Measurements from ENCODE around the gene TPT1.
"Not testable (repeated sequence)": the region's sequence is repeated elsewhere in the genome, so short reads cannot be mapped to it uniquely, and the experiment has no call there.

DNA sequence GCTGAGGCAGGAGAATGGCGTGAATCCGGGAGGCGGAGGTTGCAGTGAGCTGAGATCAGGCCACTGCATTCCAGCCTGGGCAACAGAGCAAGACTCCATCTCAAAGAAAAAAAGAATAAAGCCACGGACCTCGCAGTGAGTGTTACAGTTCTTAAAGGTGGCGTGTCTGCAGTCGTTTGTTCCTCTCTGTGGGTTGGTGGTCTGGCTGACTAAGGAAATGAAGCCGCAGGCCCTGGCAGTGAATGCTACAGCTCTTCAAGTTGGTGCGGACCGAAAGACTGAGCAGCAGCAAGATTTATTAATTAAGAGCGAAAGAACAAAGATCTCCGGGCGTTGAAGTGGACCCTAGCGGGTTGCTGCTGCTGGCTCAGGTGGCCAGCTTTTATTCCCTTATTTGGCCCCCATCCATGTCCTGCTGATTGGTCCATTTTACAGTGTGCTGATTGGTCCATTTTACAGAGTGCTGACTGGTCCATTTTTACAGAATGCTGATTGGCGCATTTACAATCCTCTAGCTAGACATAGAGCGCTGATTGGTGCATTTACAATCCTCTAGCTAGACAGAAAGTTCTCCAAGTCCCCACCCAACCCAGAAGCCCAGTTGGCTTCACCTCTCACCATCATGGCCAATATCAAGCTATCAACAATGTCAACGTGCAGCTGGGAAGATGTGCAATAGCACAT, 46.1 kb upstream of the TPT1 start:
- TF ChIP-seq ZNF610 (tag by site-specific recombination; IDR thresholded peaks at IDR 0.05; ENCODE audit: borderline replicate concordance); ZNF416 (tag by site-specific recombination; IDR thresholded peaks at IDR 0.05); YY1 (tag by site-specific recombination; IDR thresholded peaks at IDR 0.05); ZBTB21 (tag by site-specific recombination; IDR thresholded peaks at IDR 0.05); ZNF10 (tag by site-specific recombination; IDR thresholded peaks at IDR 0.05); ZNF677 (tag by site-specific recombination; IDR thresholded peaks at IDR 0.05); KLF8 (tag by site-specific recombination; IDR thresholded peaks at IDR 0.05); ZNF248 (tag by site-specific recombination; IDR thresholded peaks at IDR 0.05); ZNF19 (tag by site-specific recombination; IDR thresholded peaks at IDR 0.05; ENCODE audit: low read depth): not testable (repeated sequence)
- TF ChIP-seq, protein P1, sequence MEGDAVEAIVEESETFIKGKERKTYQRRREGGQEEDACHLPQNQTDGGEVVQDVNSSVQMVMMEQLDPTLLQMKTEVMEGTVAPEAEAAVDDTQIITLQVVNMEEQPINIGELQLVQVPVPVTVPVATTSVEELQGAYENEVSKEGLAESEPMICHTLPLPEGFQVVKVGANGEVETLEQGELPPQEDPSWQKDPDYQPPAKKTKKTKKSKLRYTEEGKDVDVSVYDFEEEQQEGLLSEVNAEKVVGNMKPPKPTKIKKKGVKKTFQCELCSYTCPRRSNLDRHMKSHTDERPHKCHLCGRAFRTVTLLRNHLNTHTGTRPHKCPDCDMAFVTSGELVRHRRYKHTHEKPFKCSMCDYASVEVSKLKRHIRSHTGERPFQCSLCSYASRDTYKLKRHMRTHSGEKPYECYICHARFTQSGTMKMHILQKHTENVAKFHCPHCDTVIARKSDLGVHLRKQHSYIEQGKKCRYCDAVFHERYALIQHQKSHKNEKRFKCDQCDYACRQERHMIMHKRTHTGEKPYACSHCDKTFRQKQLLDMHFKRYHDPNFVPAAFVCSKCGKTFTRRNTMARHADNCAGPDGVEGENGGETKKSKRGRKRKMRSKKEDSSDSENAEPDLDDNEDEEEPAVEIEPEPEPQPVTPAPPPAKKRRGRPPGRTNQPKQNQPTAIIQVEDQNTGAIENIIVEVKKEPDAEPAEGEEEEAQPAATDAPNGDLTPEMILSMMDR (tag by site-specific recombination; IDR thresholded peaks at IDR 0.05) = not testable (repeated sequence)
- TF ChIP-seq, protein P2, sequence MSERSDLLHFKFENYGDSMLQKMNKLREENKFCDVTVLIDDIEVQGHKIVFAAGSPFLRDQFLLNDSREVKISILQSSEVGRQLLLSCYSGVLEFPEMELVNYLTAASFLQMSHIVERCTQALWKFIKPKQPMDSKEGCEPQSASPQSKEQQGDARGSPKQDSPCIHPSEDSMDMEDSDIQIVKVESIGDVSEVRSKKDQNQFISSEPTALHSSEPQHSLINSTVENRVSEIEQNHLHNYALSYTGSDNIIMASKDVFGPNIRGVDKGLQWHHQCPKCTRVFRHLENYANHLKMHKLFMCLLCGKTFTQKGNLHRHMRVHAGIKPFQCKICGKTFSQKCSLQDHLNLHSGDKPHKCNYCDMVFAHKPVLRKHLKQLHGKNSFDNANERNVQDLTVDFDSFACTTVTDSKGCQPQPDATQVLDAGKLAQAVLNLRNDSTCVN (tag by site-specific recombination; optimal IDR thresholded peaks at IDR 0.05) = not testable (repeated sequence)
- TF ChIP-seq, protein P3, sequence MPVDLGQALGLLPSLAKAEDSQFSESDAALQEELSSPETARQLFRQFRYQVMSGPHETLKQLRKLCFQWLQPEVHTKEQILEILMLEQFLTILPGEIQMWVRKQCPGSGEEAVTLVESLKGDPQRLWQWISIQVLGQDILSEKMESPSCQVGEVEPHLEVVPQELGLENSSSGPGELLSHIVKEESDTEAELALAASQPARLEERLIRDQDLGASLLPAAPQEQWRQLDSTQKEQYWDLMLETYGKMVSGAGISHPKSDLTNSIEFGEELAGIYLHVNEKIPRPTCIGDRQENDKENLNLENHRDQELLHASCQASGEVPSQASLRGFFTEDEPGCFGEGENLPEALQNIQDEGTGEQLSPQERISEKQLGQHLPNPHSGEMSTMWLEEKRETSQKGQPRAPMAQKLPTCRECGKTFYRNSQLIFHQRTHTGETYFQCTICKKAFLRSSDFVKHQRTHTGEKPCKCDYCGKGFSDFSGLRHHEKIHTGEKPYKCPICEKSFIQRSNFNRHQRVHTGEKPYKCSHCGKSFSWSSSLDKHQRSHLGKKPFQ (tag by site-specific recombination; IDR thresholded peaks at IDR 0.05) = not testable (repeated sequence)
- TF ChIP-seq, protein P4, sequence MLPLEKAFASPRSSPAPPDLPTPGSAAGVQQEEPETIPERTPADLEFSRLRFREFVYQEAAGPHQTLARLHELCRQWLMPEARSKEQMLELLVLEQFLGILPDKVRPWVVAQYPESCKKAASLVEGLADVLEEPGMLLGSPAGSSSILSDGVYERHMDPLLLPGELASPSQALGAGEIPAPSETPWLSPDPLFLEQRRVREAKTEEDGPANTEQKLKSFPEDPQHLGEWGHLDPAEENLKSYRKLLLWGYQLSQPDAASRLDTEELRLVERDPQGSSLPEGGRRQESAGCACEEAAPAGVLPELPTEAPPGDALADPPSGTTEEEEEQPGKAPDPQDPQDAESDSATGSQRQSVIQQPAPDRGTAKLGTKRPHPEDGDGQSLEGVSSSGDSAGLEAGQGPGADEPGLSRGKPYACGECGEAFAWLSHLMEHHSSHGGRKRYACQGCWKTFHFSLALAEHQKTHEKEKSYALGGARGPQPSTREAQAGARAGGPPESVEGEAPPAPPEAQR (tag by site-specific recombination; IDR thresholded peaks at IDR 0.05) = not testable (repeated sequence)
